ENCODE measurements around the gene FXYD5.

- TF ChIP-seq REST (IDR thresholded peaks at IDR 0.05; ENCODE audit: insufficient replicate concordance, low read depth) = no peak
- no peak for TF ChIP-seq POLR2AphosphoS5 (IDR thresholded peaks at IDR 0.05; ENCODE audit: low read depth)
- TF ChIP-seq SPI1 (IDR thresholded peaks at IDR 0.05; ENCODE audit: borderline replicate concordance, low read depth) = no peak
- no peak for TF ChIP-seq CTCF (IDR thresholded peaks at IDR 0.05; ENCODE audit: insufficient read depth, low read length)
Measured at GRCh38 chr19:35109395-35110112, 45.0 kb upstream of the FXYD5 start.
